Spleen (tissue), 11 donors: ENCODE data around the gene RHBDL1. TPM values are rescaled to one million over a fixed set of nuclear protein-coding genes. Genes with fewer than 3 reads are reported as not detected.

ENCODE experiments used
- DNase-seq: peaks from one replicate; pipeline ENCODE4 v3.0.0-alpha.2; 2020
- H3K27ac ChIP-seq, 8 donors: fragments of 200-600 bp; sonication (generic) in 7 of 8; 1 replicate in 4 of 8; 2 replicates in 4 of 8; pipeline versions ENCODE4 v1.5.0 to v1.8.0; 2016 to 2021; ENCODE audit warnings: inconsistent platforms in 4 of 8, mild to moderate bottlenecking in 4 of 8, moderate library complexity in 1 of 8
- H3K27me3 ChIP-seq, 7 donors: fragments of 200-600 bp; sonication (generic) in 6 of 7; replicated peaks in 1 of 7; 1 replicate in 4 of 7; 2 replicates in 3 of 7; pipeline versions ENCODE4 v1.5.0 to v1.8.0; 2016 to 2021; ENCODE audit warnings: inconsistent platforms in 3 of 7, mild to moderate bottlenecking in 1 of 7
- H3K36me3 ChIP-seq, 6 donors: fragments of 200-600 bp; sonication (generic) in 5 of 6; 1 replicate in 4 of 6; 2 replicates in 2 of 6; pipeline versions ENCODE4 v1.5.0 to v1.8.0; 2016 to 2021; ENCODE audit warnings: inconsistent platforms in 2 of 6
- H3K4me1 ChIP-seq, 6 donors: fragments of 200-600 bp; sonication (generic) in 5 of 6; 1 replicate in 3 of 6; 2 replicates in 3 of 6; pipeline versions ENCODE4 v1.5.0 to v1.8.0; 2016 to 2021; ENCODE audit warnings: inconsistent platforms in 3 of 6
- H3K4me3 ChIP-seq, 8 donors: fragments of 200-600 bp; sonication (generic) in 7 of 8; 1 replicate in 4 of 8; 2 replicates in 4 of 8; pipeline versions ENCODE4 v1.5.0 to v1.8.0; 2016 to 2021; ENCODE audit warnings: inconsistent platforms in 4 of 8, mild to moderate bottlenecking in 4 of 8, moderate library complexity in 2 of 8
- H3K9me3 ChIP-seq, 8 donors: fragments of 200-600 bp; sonication (generic) in 7 of 8; 1 replicate in 4 of 8; 2 replicates in 4 of 8; pipeline versions ENCODE4 v1.5.0 to v1.8.0; 2016 to 2021; ENCODE audit warnings: inconsistent platforms in 4 of 8
- CTCF ChIP-seq, 11 experiments: fragments of 200-600 bp in 7 of 11; fragments of 450-650 bp in 4 of 11; sonication (generic) in 4 of 11; IDR thresholded peaks in 8 of 11; conservative IDR thresholded peaks in 3 of 11; 1 replicate in 7 of 11; 2 replicates in 4 of 11; pipeline versions ENCODE4 v1.4.0 to v1.8.0; 2016 to 2021; ENCODE audit warnings: antibody characterized with exemption in 11 of 11, inconsistent platforms in 4 of 11, mild to moderate bottlenecking in 1 of 11
- POLR2A ChIP-seq, 3 donors: fragments of 450-650 bp; IDR thresholded peaks; one replicate each; pipeline ENCODE4 v1.5.1; 2017; ENCODE audit warnings: antibody characterized with exemption in 3 of 3, mild to moderate bottlenecking in 1 of 3
- POLR2AphosphoS5 ChIP-seq, 3 donors: sonication (generic); formaldehyde crosslinking; IDR thresholded peaks; one replicate each; pipeline ENCODE4 v1.5.1; 2017; ENCODE audit warnings: antibody characterized with exemption in 3 of 3
- WGBS, 5 donors: extraction: QIAGEN DNeasy Blood & Tissue Kit in 3 of 5; methylation state at CpG; one replicate each; pipeline versions ENCODE4 v1.1.5 to v1.1.7; 2013 to 2018; 5-methylcytosine and 5-hydroxymethylcytosine counted together
- intact Hi-C: fragments of 100-400 bp; cut with DNase I; formaldehyde crosslinking; loops from one replicate; pipeline ENCODE4 v1.15.0; 2023; ENCODE audit warnings: low total_unique reads
- polyA plus RNA-seq, 3 donors: library from polyadenylated mRNA; stranded (reverse); fragments of 200-250 nt; gene quantifications; one replicate each; pipeline ENCODE4 v1.2.1, GENCODE V29; 2013
- total RNA-seq, 7 donors: library from RNA; depleted of rRNA in 3 of 7; stranded (reverse); fragments of >200 nt in 3 of 7; fragmentation: NEBNext Ultra II Directional in 4 of 7; extraction: Animal tissue kit (Norgen Biotek cat#: 25700) in 4 of 7; gene quantifications; one replicate each; pipeline versions ENCODE4 v1.1.0 to v1.2.1, GENCODE V29; 2016 to 2021
- donor health status: healthy with polysubstance abuse.
- donor health status: DM: no; HTN: no; CAD: no; lungs with moderate emphysema.
- donor health status: DM: no; HTN: no; CAD: no.
- donor health status: Bipolar disorder and iron deficiency.
- donor health status: healthy.
- donor health status: DM: no; HTN: no; CAD: no.
- donor health status: DM: yes; HTN: yes; CAD: no.

RHBDL1 gene
- total and polyA plus RNA-seq, 10 donors = 0.37 to 2.0 (median 0.65) TPM

DNA sequence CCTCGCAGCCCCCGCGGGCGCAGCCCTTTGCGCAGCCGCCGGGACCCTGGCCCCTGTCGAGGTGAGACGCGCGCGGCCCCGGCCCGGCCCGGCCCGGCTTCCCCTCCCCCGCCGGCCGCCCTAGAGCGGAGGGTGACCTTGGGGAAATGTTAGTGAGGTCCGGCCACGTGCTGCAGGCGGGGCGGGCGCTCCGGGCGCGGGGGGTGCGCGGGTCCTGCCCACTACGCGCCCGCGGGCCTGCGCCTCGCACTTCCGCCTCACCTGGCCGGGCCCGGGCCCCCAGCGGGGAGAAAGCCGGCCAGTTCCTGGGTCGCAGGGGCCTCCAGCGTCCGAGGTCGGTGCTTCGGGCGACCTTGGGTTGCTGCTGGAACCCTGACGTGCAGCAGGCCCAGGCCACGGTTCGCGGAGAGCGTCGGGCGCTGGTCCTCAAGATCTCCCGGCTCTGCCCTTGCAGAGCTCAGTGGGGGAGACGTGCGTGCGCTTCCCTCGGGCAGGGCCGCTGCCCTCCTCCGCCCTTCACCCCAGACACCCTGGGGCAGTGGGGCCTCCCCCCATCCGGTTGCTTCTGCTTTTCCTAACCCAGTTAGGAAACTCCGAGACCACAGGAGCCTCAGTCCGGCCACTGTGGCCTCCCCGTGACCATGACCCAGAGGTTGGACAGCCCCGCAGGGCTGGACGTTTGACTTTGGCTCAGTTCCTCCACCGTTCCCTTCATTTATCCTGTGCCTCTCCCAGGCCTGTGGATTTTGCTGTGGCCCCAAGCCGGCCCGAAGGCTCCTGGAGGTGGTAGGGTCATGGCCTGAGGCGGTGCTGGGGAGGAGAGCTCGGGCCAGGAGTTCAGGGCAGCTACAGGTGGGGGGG lies 33.1 kb upstream of the RHBDL1 start:
- no peaks in the 10 kb centered on the region for H3K27me3 ChIP-seq
- peaks cover 17 to 88% (median 54%) of the 10 kb centered on the region in 6 donors for H3K4me1 ChIP-seq
- H3K36me3 ChIP-seq = no peaks in the 10 kb centered on the region
- H3K4me3 ChIP-seq = peak overlapping the region; percentile 82 to 99 (median 94)
- peak overlapping the region; percentile 77 to 93 (median 88) for H3K27ac ChIP-seq
- peak; percentile 90 for DNase-seq
- intact Hi-C loops = loop anchor here (5.0 kb wide), 1 partner anchor 55 kb away; no protein-coding TSS in a partner anchor
- TF ChIP-seq POLR2AphosphoS5 (IDR thresholded peaks at IDR 0.05) (peak; percentile 25 to 72 (median 56)), CTCF (IDR thresholded peaks at IDR 0.05 in 8 of 11, conservative IDR thresholded peaks at IDR 0.05 in 3 of 11) (no peak)
- no peaks in the 10 kb centered on the region for H3K9me3 ChIP-seq
- WGBS, 5 donors = 0 to 10% (median 5%) methylated on average over 26 to 72 of the region's 72 CpGs

DNA sequence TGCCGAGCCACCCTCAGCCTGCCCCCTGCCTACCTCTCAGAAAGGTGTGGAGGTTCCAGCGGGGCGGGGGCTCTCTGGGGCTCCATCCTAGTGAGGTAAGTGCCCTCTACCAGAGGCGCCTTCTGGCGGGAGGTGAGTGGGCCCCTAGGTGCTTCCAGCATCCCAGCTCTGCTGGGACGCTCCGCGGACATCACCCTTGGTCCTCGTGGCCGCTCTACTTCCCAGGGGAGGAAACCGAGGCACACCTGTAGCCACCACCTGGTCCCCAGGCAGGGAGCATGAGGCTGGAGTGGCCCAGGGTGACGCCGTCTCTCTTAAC lies 32.5 kb upstream of the RHBDL1 start:
- peak overlapping the region; percentile 82 to 99 (median 94) for H3K4me3 ChIP-seq
- peak; percentile 79 for DNase-seq
- H3K27ac ChIP-seq = peak overlapping the region in 6 of 8 donors; percentile 88 to 93 (median 89)
- H3K27me3 ChIP-seq = no peaks in the 10 kb centered on the region
- WGBS, 5 donors = 84 to 91% (median 86%) methylated on average over 12 to 13 of the region's 13 CpGs
- no peaks in the 10 kb centered on the region for H3K36me3 ChIP-seq
- no peaks in the 10 kb centered on the region for H3K9me3 ChIP-seq
- intact Hi-C loops = loop anchor here (5.0 kb wide), 1 partner anchor 56 kb away; no protein-coding TSS in a partner anchor
- H3K4me1 ChIP-seq = peaks cover 17 to 88% (median 54%) of the 10 kb centered on the region in 6 donors
- TF ChIP-seq POLR2A (IDR thresholded peaks at IDR 0.05) (no peak), POLR2AphosphoS5 (IDR thresholded peaks at IDR 0.05) (no peak), CTCF (IDR thresholded peaks at IDR 0.05 in 8 of 11, conservative IDR thresholded peaks at IDR 0.05 in 3 of 11) (no peak)

- Histone ChIP-seq H3K4me3 (no peak overlapping the region), H3K27ac (no peak overlapping the region), H3K9me3 (no peaks in the 10 kb centered on the region), H3K36me3 (no peaks in the 10 kb centered on the region), H3K27me3 (no peaks in the 10 kb centered on the region), H3K4me1 (peaks cover 23 to 87% (median 57%) of the 10 kb centered on the region in 6 donors)
- 91 to 95% (median 93%) methylated on average over 12 of the region's 12 CpGs for WGBS, 5 donors
- DNase-seq = no peak
- intact Hi-C loops = loop anchor here (5.0 kb wide), 1 partner anchor 57 kb away; no protein-coding TSS in a partner anchor
- TF ChIP-seq POLR2AphosphoS5 (IDR thresholded peaks at IDR 0.05) = no peak
- no peak for TF ChIP-seq CTCF (IDR thresholded peaks at IDR 0.05 in 8 of 11, conservative IDR thresholded peaks at IDR 0.05 in 3 of 11)
- TF ChIP-seq POLR2A (IDR thresholded peaks at IDR 0.05) = no peak
Observed at GRCh38 chr16:644556-644955, 30.9 kb upstream of the RHBDL1 start.
